H1 (cell line): ENCODE measurements around the gene RIPPLY2. TPM values are rescaled to one million over a fixed set of nuclear protein-coding genes. Genes with fewer than 3 reads are reported as not detected.

Experiments used
- CTCF ChIA-PET: fragments of 300-600 bp; sonication (Branson Sonifier 250); formaldehyde crosslinking; loops from one replicate; lab custom pipeline; 2021; ENCODE audit not compliant: partially characterized antibody; lab: Charles Lee
- POLR2A ChIA-PET: fragments of 300-600 bp; sonication (Branson Sonifier 250); formaldehyde crosslinking; loops from one replicate; lab custom pipeline; 2021; ENCODE audit warnings: inconsistent platforms; ENCODE audit not compliant: partially characterized antibody; lab: Charles Lee
- DNase-seq, 2 experiments: peaks; one replicate each; pipeline versions ENCODE4 v3.0.0 to v3.0.0-alpha.2; 2010 to 2022; ENCODE audit warnings: low spot score in 2 of 2, low read depth in 1 of 2, mixed read lengths in 1 of 2
- FAIRE-seq: peaks from 2 replicates; lab custom pipeline; 2011; peaks lifted over from hg19 to GRCh38; lab: Jason Lieb, UNC
- H2AFZ ChIP-seq: 2 replicates; pipeline ENCODE4 v1.8.1; 2012; ENCODE audit warnings: low read length, inconsistent platforms
- H2AK5ac ChIP-seq: 2 replicates; pipeline ENCODE4 v1.6.1; 2013; ENCODE audit warnings: low read depth, low read length
- H2BK120ac ChIP-seq: replicated peaks from 2 replicates; pipeline ENCODE3; 2013; ENCODE audit warnings: low read depth, low read length, inconsistent platforms
- H2BK12ac ChIP-seq: 2 replicates; pipeline ENCODE4 v1.6.1; 2013; ENCODE audit warnings: low read depth, low read length
- H2BK15ac ChIP-seq: 2 replicates; pipeline ENCODE4 v1.6.1; 2013; ENCODE audit warnings: low read length
- H2BK20ac ChIP-seq: 2 replicates; pipeline ENCODE4 v1.6.1; 2013; ENCODE audit warnings: low read length
- H2BK5ac ChIP-seq: 2 replicates; pipeline ENCODE4 v1.6.1; 2013; ENCODE audit warnings: low read depth, low read length
- H3K14ac ChIP-seq: 2 replicates; pipeline ENCODE4 v1.6.1; 2013; ENCODE audit warnings: inconsistent platforms; ENCODE audit not compliant: insufficient read length
- H3K18ac ChIP-seq: 2 replicates; pipeline ENCODE4 v1.6.1; 2013; ENCODE audit warnings: low read length; ENCODE audit errors: extremely low read depth
- H3K23ac ChIP-seq: 2 replicates; pipeline ENCODE4 v1.6.1; 2013; ENCODE audit warnings: inconsistent platforms; ENCODE audit not compliant: insufficient read length
- H3K23me2 ChIP-seq: 2 replicates; pipeline ENCODE4 v1.6.1; 2013; ENCODE audit warnings: low read depth, low read length
- H3K27ac ChIP-seq: 2 replicates; pipeline ENCODE4 v1.6.1; 2011; ENCODE audit warnings: low read depth, low read length, inconsistent platforms
- H3K27me3 ChIP-seq, 4 experiments: replicated peaks in 1 of 4; 1 replicate in 1 of 4; 2 replicates in 3 of 4; pipeline versions ENCODE4 v1.6.1 to v1.8.1; 2011 to 2013; ENCODE audit warnings: low read length in 3 of 4, mild to moderate bottlenecking in 3 of 4, inconsistent platforms in 2 of 4, mixed read lengths in 2 of 4, moderate library complexity in 1 of 4; ENCODE audit not compliant: control insufficient read depth in 3 of 4, insufficient read depth in 3 of 4; ENCODE audit errors: extremely low read depth in 1 of 4
- H3K36me3 ChIP-seq, 4 experiments: 2 replicates each; pipeline versions ENCODE4 v1.6.1 to v1.8.1; 2011 to 2013; ENCODE audit warnings: mild to moderate bottlenecking in 4 of 4, low read length in 3 of 4, moderate library complexity in 2 of 4, control low read depth in 1 of 4, inconsistent platforms in 1 of 4; ENCODE audit not compliant: insufficient read depth in 4 of 4, control insufficient read depth in 2 of 4
- H3K4ac ChIP-seq: replicated peaks from 2 replicates; pipeline ENCODE3; 2013; ENCODE audit warnings: low read length, low read depth, mixed read lengths, inconsistent platforms; ENCODE audit not compliant: insufficient read length
- H3K4me1 ChIP-seq, 4 experiments: replicated peaks in 1 of 4; 1 replicate in 1 of 4; 2 replicates in 3 of 4; pipeline versions ENCODE4 v1.6.1 to v1.8.1; 2011 to 2013; ENCODE audit warnings: low read length in 3 of 4, inconsistent platforms in 2 of 4, mixed read lengths in 1 of 4; ENCODE audit not compliant: insufficient read depth in 4 of 4, control insufficient read depth in 3 of 4
- H3K4me2 ChIP-seq, 2 experiments: 2 replicates each; pipeline versions ENCODE4 v1.6.1 to v1.8.1; 2011 to 2013; ENCODE audit warnings: low read depth in 2 of 2, low read length in 2 of 2, control low read depth in 1 of 2, inconsistent platforms in 1 of 2, mild to moderate bottlenecking in 1 of 2; ENCODE audit not compliant: insufficient read depth in 1 of 2
- H3K4me3 ChIP-seq, 4 experiments: fragments of 200-600, 300-600 bp in 1 of 4; sonication (generic), shearing (Covaris generic), sonication (Bioruptor Twin) in 1 of 4; 2 replicates each; pipeline versions ENCODE4 v1.5.1 to v1.8.1; 2011 to 2016; ENCODE audit warnings: low read length in 4 of 4, low read depth in 3 of 4, control low read depth in 2 of 4, inconsistent platforms in 2 of 4, mild to moderate bottlenecking in 2 of 4, mixed read lengths in 1 of 4, moderate library complexity in 1 of 4; ENCODE audit not compliant: insufficient read depth in 2 of 4; ENCODE audit errors: extremely low read depth in 1 of 4
- H3K56ac ChIP-seq: replicated peaks from 2 replicates; pipeline ENCODE3; 2013; ENCODE audit warnings: low read depth, mild to moderate bottlenecking, mixed read lengths, low read length, inconsistent platforms; ENCODE audit not compliant: insufficient read length
- H3K79me1 ChIP-seq: 2 replicates; pipeline ENCODE4 v1.6.1; 2013; ENCODE audit warnings: low read depth, low read length, control low read depth
- H3K79me2 ChIP-seq, 2 experiments: 2 replicates each; pipeline versions ENCODE4 v1.6.1 to v1.8.1; 2012 to 2013; ENCODE audit warnings: low read length in 2 of 2, mild to moderate bottlenecking in 2 of 2, inconsistent platforms in 1 of 2; ENCODE audit not compliant: insufficient read depth in 2 of 2, control insufficient read depth in 1 of 2
- H3K9ac ChIP-seq, 4 experiments: replicated peaks in 1 of 4; 1 replicate in 1 of 4; 2 replicates in 3 of 4; pipeline versions ENCODE4 v1.6.1 to v1.8.1; 2011 to 2013; ENCODE audit warnings: low read depth in 3 of 4, low read length in 3 of 4, control low read depth in 2 of 4, mild to moderate bottlenecking in 2 of 4, moderate library complexity in 2 of 4, inconsistent platforms in 1 of 4; ENCODE audit errors: extremely low read depth in 1 of 4
- H3K9me3 ChIP-seq, 2 experiments: 2 replicates each; pipeline versions ENCODE4 v1.6.1 to v1.8.1; 2012 to 2013; ENCODE audit warnings: mild to moderate bottlenecking in 2 of 2, moderate library complexity in 2 of 2, control low read depth in 1 of 2, inconsistent platforms in 1 of 2, low read depth in 1 of 2, low read length in 1 of 2, mixed read lengths in 1 of 2; ENCODE audit not compliant: insufficient read depth in 2 of 2
- H4K20me1 ChIP-seq, 2 experiments: replicated peaks in 1 of 2; 2 replicates each; pipeline versions ENCODE3 to v1.8.1; 2011 to 2013; ENCODE audit warnings: inconsistent platforms in 2 of 2, low read length in 2 of 2, mild to moderate bottlenecking in 1 of 2; ENCODE audit not compliant: insufficient read depth in 2 of 2, control insufficient read depth in 1 of 2
- H4K5ac ChIP-seq: 2 replicates; pipeline ENCODE4 v1.6.1; 2013; ENCODE audit warnings: low read length, low read depth, mixed read lengths, inconsistent platforms; ENCODE audit not compliant: insufficient read length
- H4K8ac ChIP-seq: 2 replicates; pipeline ENCODE4 v1.8.0; 2013; ENCODE audit warnings: mild to moderate bottlenecking, moderate library complexity, low read length, inconsistent platforms; ENCODE audit not compliant: insufficient read depth; ENCODE audit errors: extremely low read depth
- H4K91ac ChIP-seq: replicated peaks from 2 replicates; pipeline ENCODE3; 2013; ENCODE audit warnings: low read length, mixed read lengths, inconsistent platforms; ENCODE audit not compliant: insufficient read length
- ASH2L ChIP-seq: fragments of 200-600, 300-600 bp; sonication (generic); IDR thresholded peaks from one replicate; pipeline ENCODE4 v1.7.1; 2017; ENCODE audit warnings: low read length
- BACH1 ChIP-seq: IDR thresholded peaks from 2 replicates; pipeline ENCODE4 v1.6.1; 2012; ENCODE audit warnings: low read length, improper control_type of control experiment
- BCL11A ChIP-seq, 2 experiments: IDR thresholded peaks; one replicate each; pipeline ENCODE4 v1.6.1; 2011; ENCODE audit warnings: low read depth in 2 of 2, low read length in 2 of 2, mild to moderate bottlenecking in 2 of 2
- CBX5 ChIP-seq: fragments of 300-800, 300-1000 bp; sonication (generic); IDR thresholded peaks from 2 replicates; pipeline ENCODE4 v1.7.1; 2016; ENCODE audit warnings: antibody characterized with exemption, low read length, low read depth
- GTF2F1 ChIP-seq: IDR thresholded peaks from 2 replicates; pipeline ENCODE4 v1.6.1; 2012; ENCODE audit warnings: low read depth, low read length, improper control_type of control experiment, borderline replicate concordance
- HDAC6 ChIP-seq: IDR thresholded peaks from one replicate; pipeline ENCODE4 v1.7.1; 2012; ENCODE audit warnings: low read depth, mild to moderate bottlenecking, inconsistent platforms, low read length, moderate library complexity
- JUN ChIP-seq: IDR thresholded peaks from 2 replicates; pipeline ENCODE4 v1.6.1; 2011; ENCODE audit warnings: low read depth, mild to moderate bottlenecking, improper control_type of control experiment, low read length
- JUND ChIP-seq: IDR thresholded peaks from 2 replicates; pipeline ENCODE4 v1.6.1; 2011; ENCODE audit warnings: mild to moderate bottlenecking, improper control_type of control experiment, low read length
- POLR2A ChIP-seq, 2 experiments: IDR thresholded peaks; 1 replicate in 1 of 2; 2 replicates in 1 of 2; pipeline ENCODE4 v1.6.1; 2011; ENCODE audit warnings: low read depth in 2 of 2, low read length in 2 of 2, mild to moderate bottlenecking in 2 of 2; ENCODE audit errors: control extremely low read depth in 1 of 2
- RBBP5 ChIP-seq: IDR thresholded peaks from 2 replicates; pipeline ENCODE4 v1.7.1; 2012; ENCODE audit warnings: low read depth, mild to moderate bottlenecking, inconsistent platforms, low read length, moderate library complexity, borderline replicate concordance
- RFX5 ChIP-seq: IDR thresholded peaks from 2 replicates; pipeline ENCODE4 v1.6.1; 2011; ENCODE audit warnings: low read depth, low read length, improper control_type of control experiment, borderline replicate concordance
- RXRA ChIP-seq: IDR thresholded peaks from 2 replicates; pipeline ENCODE4 v1.6.1; 2011; ENCODE audit warnings: low read depth, mild to moderate bottlenecking, low read length, moderate library complexity; ENCODE audit not compliant: insufficient read depth
- SP1 ChIP-seq: IDR thresholded peaks from 2 replicates; pipeline ENCODE4 v1.6.1; 2011; ENCODE audit warnings: low read depth, low read length
- SP4 ChIP-seq: IDR thresholded peaks from 2 replicates; pipeline ENCODE4 v1.6.1; 2012; ENCODE audit warnings: low read length, inconsistent platforms
- SUZ12 ChIP-seq: fragments of 200-600 bp; sonication (generic); IDR thresholded peaks from 2 replicates; pipeline ENCODE4 v1.6.1; 2012; ENCODE audit warnings: mild to moderate bottlenecking, inconsistent platforms, low read length, moderate library complexity, mixed read lengths
- TCF12 ChIP-seq: IDR thresholded peaks from 2 replicates; pipeline ENCODE4 v1.6.1; 2011; ENCODE audit warnings: low read depth, mild to moderate bottlenecking, low read length
- TEAD4 ChIP-seq: IDR thresholded peaks from 2 replicates; pipeline ENCODE4 v1.6.1; 2012; ENCODE audit warnings: low read depth, low read length, inconsistent platforms, mixed read lengths
- WGBS, 2 experiments: shearing (Covaris generic) in 1 of 2; methylation state at CpG; one replicate each; pipeline versions ENCODE4 v1.1.6 to v1.1.7; 2013 to 2015; ENCODE audit warnings: low lambda C conversion rate in 2 of 2, mixed read lengths in 2 of 2, inconsistent platforms in 1 of 2, low coverage in 1 of 2, missing lambda C conversion rate in 1 of 2; ENCODE audit not compliant: insufficient replicate concordance in 2 of 2, insufficient coverage in 1 of 2, insufficient read length in 1 of 2; ENCODE audit errors: extremely low coverage in 1 of 2, missing lambda C conversion rate in 1 of 2; 5-methylcytosine and 5-hydroxymethylcytosine counted together
- polyA plus RNA-seq, 7 experiments: library from polyadenylated mRNA; depleted of rRNA in 3 of 7; stranded (reverse) in 5 of 7; unstranded in 2 of 7; fragments of >200 nt in 5 of 7; fragments of 200-250 nt in 2 of 7; gene quantifications; 1 replicate in 5 of 7; 2 replicates in 1 of 7; 4 replicates in 1 of 7; pipeline versions ENCODE4 v1.2.1 to v1.2.3, GENCODE V29; 2011 to 2013; ENCODE audit warnings: missing spikeins in 2 of 7, mixed read lengths in 2 of 7
- total RNA-seq: library from RNA; stranded (reverse); fragmentation: NEBNext Ultra II Directional; extraction: Animal tissue kit (Norgen Biotek cat#: 25700); gene quantifications from 2 replicates; pipeline ENCODE4 v1.2.1, GENCODE V29; 2021

Gene RIPPLY2
- total and polyA plus RNA-seq, 2 of the 8 experiments (the other 6 are each of a cell fraction or from before 2014, with no cell fraction given), result 0.74 to 1.5 TPM

- H4K8ac ChIP-seq, result no peak overlapping the region
- H3K4me1 ChIP-seq, result no peaks in the 10 kb centered on the region
- no peak overlapping the region for H3K56ac ChIP-seq
- H3K23me2 ChIP-seq, result no peaks in the 10 kb centered on the region
- H4K5ac ChIP-seq, result no peak overlapping the region
- H3K79me1 ChIP-seq, result no peaks in the 10 kb centered on the region
- H4K91ac ChIP-seq, result no peak overlapping the region
- H3K14ac ChIP-seq, result no peak overlapping the region
- DNase-seq (no peak), FAIRE-seq (no peak)
- WGBS, 2 experiments, result 76% methylated on average over 1 of the region's 1 CpG; no CpG with 5 or more reads in 1 of the 2 experiments
- no peak overlapping the region for H2AK5ac ChIP-seq
- no peak overlapping the region for H2BK120ac ChIP-seq
- H3K36me3 ChIP-seq, result peaks cover 0 to 30% (median 18%) of the 10 kb centered on the region in 4 experiments; a peak in 5 of 8 replicates
- no peak overlapping the region for H3K4me2 ChIP-seq
- H3K9ac ChIP-seq, result no peak overlapping the region
- H2BK15ac ChIP-seq, result no peak overlapping the region
- H3K79me2 ChIP-seq, result 0 out of 4 replicates have a peak, but pooled peaks cover 0 to 4% of the 10 kb centered on the region in 2 experiments
- no peak overlapping the region for H3K18ac ChIP-seq
- H2BK5ac ChIP-seq, result no peak overlapping the region
- peaks cover 13 to 19% of the 10 kb centered on the region in 2 experiments; a peak in 3 of 4 replicates for H3K9me3 ChIP-seq
- no peak overlapping the region for H2BK20ac ChIP-seq
- CTCF ChIA-PET, result no interaction called here
- POLR2A ChIA-PET, result interaction anchor here (1.4 kb wide), 1 partner anchor 8 kb away, joined by 3 read pairs; no protein-coding TSS in a partner anchor
- H2AFZ ChIP-seq, result no peak overlapping the region
- no peaks in the 10 kb centered on the region for H3K27me3 ChIP-seq
- H3K4me3 ChIP-seq, result no peak overlapping the region
- H3K23ac ChIP-seq, result no peak overlapping the region
- H3K27ac ChIP-seq, result no peak overlapping the region
- H3K4ac ChIP-seq, result no peak overlapping the region
- no peak overlapping the region for H2BK12ac ChIP-seq
- H4K20me1 ChIP-seq, result no peaks in the 10 kb centered on the region
- TF ChIP-seq BCL11A (IDR thresholded peaks at IDR 0.05; ENCODE audit: low read depth in 2 of 2, low read length in 2 of 2) (no peak), TCF12 (no peak), SUZ12 (no peak), JUND (no peak), ASH2L (no peak), RBBP5 (no peak), BACH1 (no peak), RXRA (no peak), SP4 (no peak), JUN (no peak), GTF2F1 (no peak), POLR2A (IDR thresholded peaks at IDR 0.05; ENCODE audit: control extremely low read depth in 1 of 2, low read depth in 2 of 2, low read length in 2 of 2) (no peak), HDAC6 (no peak), SP1 (no peak), TEAD4 (no peak), RFX5 (no peak), CBX5 (no peak)
Measured at GRCh38 chr6:83868639-83869038, 15.5 kb downstream of the RIPPLY2 start.
